GM23338 (cell line): ENCODE results near the gene TRMT2A.

ENCODE experiments used
- CREB1 ChIP-seq: fragments of 250-450 bp; sonication (Bioruptor Pico); IDR thresholded peaks from 2 replicates; pipeline ENCODE4 v1.5.0; 2020; ENCODE audit warnings: low read depth, mild to moderate bottlenecking, moderate library complexity
- CTCF ChIP-seq, 2 experiments: fragments of 200-600 bp in 1 of 2; sonication (generic) in 1 of 2; conservative IDR thresholded peaks; 2 replicates each; pipeline versions ENCODE4 v1.5.1 to v1.6.1; 2016 to 2017; ENCODE audit warnings: antibody characterized with exemption in 2 of 2, low read depth in 2 of 2, mild to moderate bottlenecking in 2 of 2, moderate library complexity in 1 of 2
- ETS1 ChIP-seq: IDR thresholded peaks from 2 replicates; pipeline ENCODE4 v1.6.1; 2016; ENCODE audit warnings: antibody characterized with exemption
- EZH2 ChIP-seq: fragments of 200-600 bp; sonication (generic); IDR thresholded peaks from one replicate; pipeline ENCODE4 v1.8.0; 2017; ENCODE audit warnings: antibody characterized with exemption, mild to moderate bottlenecking, low read depth; ENCODE audit not compliant: unreplicated experiment
- EZH2phosphoT487 ChIP-seq: fragments of 200-600 bp; sonication (generic); IDR thresholded peaks from one replicate; pipeline ENCODE4 v1.8.1; 2018; ENCODE audit warnings: antibody characterized with exemption; ENCODE audit not compliant: unreplicated experiment
- JUNB ChIP-seq: IDR thresholded peaks from one replicate; pipeline ENCODE4 v1.6.1; 2016; ENCODE audit warnings: antibody characterized with exemption; ENCODE audit not compliant: unreplicated experiment
- NANOG ChIP-seq: IDR thresholded peaks from 2 replicates; pipeline ENCODE4 v1.6.1; 2016; ENCODE audit warnings: antibody characterized with exemption, borderline replicate concordance
- POLR2AphosphoS5 ChIP-seq: IDR thresholded peaks from 2 replicates; pipeline ENCODE4 v1.6.1; 2016; ENCODE audit warnings: antibody characterized with exemption, low read depth
- REST ChIP-seq: IDR thresholded peaks from one replicate; pipeline ENCODE4 v1.6.1; 2018; ENCODE audit warnings: antibody characterized with exemption; ENCODE audit not compliant: unreplicated experiment
- STAT1 ChIP-seq: IDR thresholded peaks from one replicate; pipeline ENCODE4 v1.6.1; 2016; ENCODE audit warnings: antibody characterized with exemption; ENCODE audit not compliant: unreplicated experiment
- ZNF114 ChIP-seq: fragments of 250-450 bp; sonication (Bioruptor Pico); IDR thresholded peaks from 2 replicates; pipeline ENCODE4 v1.5.0; 2020; ENCODE audit warnings: mild to moderate bottlenecking, moderate library complexity

- TF ChIP-seq CTCF (conservative IDR thresholded peaks at IDR 0.05; ENCODE audit: low read depth in 2 of 2) (no peak), POLR2AphosphoS5 (no peak), EZH2 (no peak), EZH2phosphoT487 (no peak), STAT1 (no peak), ETS1 (no peak), NANOG (no peak), JUNB (no peak), ZNF114 (CRISPR knock-in tag) (no peak), REST (no peak), CREB1 (CRISPR knock-in tag) (no peak)
These were observed 51.0 kb downstream of the TRMT2A start for GRCh38 chr22:20065896-20066616.
